Lung (tissue), 16 donors: ENCODE data around the gene TYRP1. TPM values are rescaled to one million over a fixed set of nuclear protein-coding genes. Genes with fewer than 3 reads are reported as not detected.

ENCODE experiments used
- ATAC-seq: fragments of 200-7000 bp; cut with Tn5 transposase; one replicate; pipeline ENCODE4 v1.9.1; 2020; ENCODE audit warnings: moderate number of reproducible peaks; ENCODE audit not compliant: insufficient read depth, low FRiP score
- DNase-seq, 3 donors: peaks; one replicate each; pipeline ENCODE4 v3.0.0-alpha.2; 2013 to 2017
- H3K27ac ChIP-seq, 2 donors: one replicate each; pipeline ENCODE4 v1.5.1; 2013; ENCODE audit warnings: mild to moderate bottlenecking in 2 of 2, moderate library complexity in 2 of 2, control low read depth in 1 of 2, inconsistent platforms in 1 of 2, low read depth in 1 of 2, low read length in 1 of 2
- H3K27me3 ChIP-seq, 3 donors: one replicate each; pipeline ENCODE4 v1.5.1; 2013; ENCODE audit warnings: low read length in 2 of 3; ENCODE audit not compliant: control insufficient read depth in 3 of 3, insufficient read depth in 3 of 3
- H3K36me3 ChIP-seq, 4 donors: one replicate each; pipeline ENCODE4 v1.5.1; 2013; ENCODE audit warnings: low read length in 4 of 4, mild to moderate bottlenecking in 1 of 4, moderate library complexity in 1 of 4; ENCODE audit not compliant: control insufficient read depth in 4 of 4, insufficient read depth in 4 of 4
- H3K4me1 ChIP-seq, 5 donors: one replicate each; pipeline ENCODE4 v1.5.1; 2013; ENCODE audit warnings: low read length in 5 of 5, mild to moderate bottlenecking in 2 of 5, moderate library complexity in 1 of 5; ENCODE audit not compliant: control insufficient read depth in 5 of 5, insufficient read depth in 5 of 5
- H3K4me3 ChIP-seq: one replicate; pipeline ENCODE4 v1.5.1; 2013; ENCODE audit warnings: mild to moderate bottlenecking, control low read depth, moderate library complexity
- H3K9ac ChIP-seq, 2 donors: one replicate each; pipeline ENCODE4 v1.5.1; 2013; ENCODE audit warnings: low read length in 2 of 2, control low read depth in 1 of 2; ENCODE audit not compliant: insufficient read depth in 1 of 2
- H3K9me3 ChIP-seq, 4 donors: one replicate each; pipeline ENCODE4 v1.5.1; 2013; ENCODE audit warnings: low read length in 3 of 4, mild to moderate bottlenecking in 1 of 4, moderate library complexity in 1 of 4; ENCODE audit not compliant: control insufficient read depth in 4 of 4, insufficient read depth in 3 of 4
- WGBS, 2 donors: extraction: QIAGEN DNeasy Blood & Tissue Kit; methylation state at CpG; one replicate each; pipeline ENCODE4 v1.1.7; 2013; 5-methylcytosine and 5-hydroxymethylcytosine counted together
- long read RNA-seq, 5 donors: transcript quantifications; one replicate each; lab custom pipeline, GENCODE V29; 2026
- polyA plus RNA-seq, 2 donors: library from polyadenylated mRNA; stranded (reverse); fragments of 200-250 nt; gene quantifications; one replicate each; pipeline ENCODE4 v1.2.1, GENCODE V29; 2013
- total RNA-seq, 2 donors: library from RNA; depleted of rRNA in 1 of 2; stranded (reverse); fragments of >200 nt in 1 of 2; gene quantifications; one replicate each; pipeline ENCODE4 v1.2.1, GENCODE V29; 2014 to 2021
- TF ChIP-seq, protein P1 (sequence below): IDR thresholded peaks from 2 replicates; pipeline ENCODE4 v1.5.1; 2012; ENCODE audit warnings: mild to moderate bottlenecking; ENCODE audit errors: control extremely low read depth, extremely low read depth
- donor health status: control.
- donor health status: control.
- donor health status: Bipolar disorder and iron deficiency.
- donor health status: healthy.
- donor health status: DM: yes; HTN: yes; CAD: no.

Gene TYRP1, protein sequence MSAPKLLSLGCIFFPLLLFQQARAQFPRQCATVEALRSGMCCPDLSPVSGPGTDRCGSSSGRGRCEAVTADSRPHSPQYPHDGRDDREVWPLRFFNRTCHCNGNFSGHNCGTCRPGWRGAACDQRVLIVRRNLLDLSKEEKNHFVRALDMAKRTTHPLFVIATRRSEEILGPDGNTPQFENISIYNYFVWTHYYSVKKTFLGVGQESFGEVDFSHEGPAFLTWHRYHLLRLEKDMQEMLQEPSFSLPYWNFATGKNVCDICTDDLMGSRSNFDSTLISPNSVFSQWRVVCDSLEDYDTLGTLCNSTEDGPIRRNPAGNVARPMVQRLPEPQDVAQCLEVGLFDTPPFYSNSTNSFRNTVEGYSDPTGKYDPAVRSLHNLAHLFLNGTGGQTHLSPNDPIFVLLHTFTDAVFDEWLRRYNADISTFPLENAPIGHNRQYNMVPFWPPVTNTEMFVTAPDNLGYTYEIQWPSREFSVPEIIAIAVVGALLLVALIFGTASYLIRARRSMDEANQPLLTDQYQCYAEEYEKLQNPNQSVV
- total RNA-seq = 1 to 10 TPM; 1.4 to 5.1 TPM
- polyA plus RNA-seq = 1 to 10 TPM in 1 of 2 donors, under 1 TPM in 1; 0.59 to 1.1 TPM
- long read RNA-seq, donor 1, partial matches to known transcripts = 0 of 1 reads
- long read RNA-seq, donor 1, other reads (novel, unspliced or antisense) = 0 of 1 reads
- long read RNA-seq, donor 2 = 0 reads
- long read RNA-seq, donor 3, partial matches to known transcripts = 0 of 2 reads
- long read RNA-seq, donor 3, other reads (novel, unspliced or antisense) = 0 of 2 reads
- long read RNA-seq, donor 4 = 0 reads
- long read RNA-seq, donor 5, partial matches to known transcripts = 0 of 1 reads
- long read RNA-seq, donor 5, other reads (novel, unspliced or antisense) = 0 of 1 reads

DNA sequence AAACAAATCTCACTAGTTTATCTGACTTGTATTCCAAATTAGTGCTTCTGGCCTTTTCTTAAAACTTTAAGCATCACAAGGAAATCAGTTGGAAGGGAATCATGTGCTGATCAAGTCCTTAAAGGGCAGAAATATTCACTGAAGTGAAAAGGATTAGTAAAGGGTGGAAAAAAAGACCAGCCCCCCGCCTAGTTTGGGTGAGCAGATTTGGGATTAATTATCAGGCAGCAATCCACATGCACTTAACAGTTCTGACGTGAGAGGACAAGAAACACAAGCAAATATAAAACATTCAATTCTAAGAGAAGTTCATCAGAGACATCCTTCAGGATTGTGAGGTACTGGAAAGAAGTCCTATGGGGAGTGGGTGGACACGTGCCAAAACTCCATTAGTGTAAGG, at the start of gene TYRP1:
TYRP1 (plus strand) TSS at position 245 of the 400 bp plus-strand sequence. CDS start 612 bp downstream, outside the sequence.
- no peak within 1 kb of the TSS for H3K27ac ChIP-seq
- DNase-seq = no peak
- TF ChIP-seq, protein P1, sequence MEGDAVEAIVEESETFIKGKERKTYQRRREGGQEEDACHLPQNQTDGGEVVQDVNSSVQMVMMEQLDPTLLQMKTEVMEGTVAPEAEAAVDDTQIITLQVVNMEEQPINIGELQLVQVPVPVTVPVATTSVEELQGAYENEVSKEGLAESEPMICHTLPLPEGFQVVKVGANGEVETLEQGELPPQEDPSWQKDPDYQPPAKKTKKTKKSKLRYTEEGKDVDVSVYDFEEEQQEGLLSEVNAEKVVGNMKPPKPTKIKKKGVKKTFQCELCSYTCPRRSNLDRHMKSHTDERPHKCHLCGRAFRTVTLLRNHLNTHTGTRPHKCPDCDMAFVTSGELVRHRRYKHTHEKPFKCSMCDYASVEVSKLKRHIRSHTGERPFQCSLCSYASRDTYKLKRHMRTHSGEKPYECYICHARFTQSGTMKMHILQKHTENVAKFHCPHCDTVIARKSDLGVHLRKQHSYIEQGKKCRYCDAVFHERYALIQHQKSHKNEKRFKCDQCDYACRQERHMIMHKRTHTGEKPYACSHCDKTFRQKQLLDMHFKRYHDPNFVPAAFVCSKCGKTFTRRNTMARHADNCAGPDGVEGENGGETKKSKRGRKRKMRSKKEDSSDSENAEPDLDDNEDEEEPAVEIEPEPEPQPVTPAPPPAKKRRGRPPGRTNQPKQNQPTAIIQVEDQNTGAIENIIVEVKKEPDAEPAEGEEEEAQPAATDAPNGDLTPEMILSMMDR = no peak
- no peaks in the 10 kb centered on the region for H3K27me3 ChIP-seq
- H3K9ac ChIP-seq = no peak within 1 kb of the TSS
- WGBS, 2 donors = 87 to 99% methylated on average over 3 of the region's 3 CpGs
- H3K9me3 ChIP-seq = peaks cover 0 to 2% (median 0%) of the 10 kb centered on the region in 4 donors
- H3K4me3 ChIP-seq = no peak within 1 kb of the TSS
- no peaks in the 10 kb centered on the region for H3K36me3 ChIP-seq
- ATAC-seq = no peak
- peaks cover 0 to 33% (median 8%) of the 10 kb centered on the region in 5 donors for H3K4me1 ChIP-seq

DNA sequence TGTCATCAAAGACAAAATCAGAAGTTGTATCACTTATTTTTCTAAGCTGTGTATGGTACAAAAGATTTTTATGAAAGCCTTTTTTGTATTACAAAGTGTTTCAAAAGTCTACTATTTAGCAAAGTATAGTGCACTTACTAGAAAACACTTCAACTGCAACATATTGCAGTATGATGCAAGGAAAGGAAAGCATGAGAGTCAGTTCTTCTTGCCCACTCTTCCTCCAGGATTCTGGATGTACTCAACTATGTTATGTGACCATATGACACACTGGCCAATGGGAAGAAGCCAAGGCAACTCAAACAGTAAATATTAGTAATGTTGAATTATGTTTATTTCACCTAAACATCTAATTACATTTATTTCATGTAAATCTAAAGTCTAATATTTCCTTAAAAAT, 49.5 kb upstream of the TYRP1 start:
- no peaks in the 10 kb centered on the region for H3K27me3 ChIP-seq
- peaks cover 0 to 11% (median 0%) of the 10 kb centered on the region in 5 donors for H3K4me1 ChIP-seq
- no peak overlapping the region for H3K27ac ChIP-seq
- TF ChIP-seq, protein P1 = no peak
- no peak overlapping the region for H3K4me3 ChIP-seq
- no peaks in the 10 kb centered on the region for H3K36me3 ChIP-seq
- DNase-seq (no peak), ATAC-seq (no peak)
- no peaks in the 10 kb centered on the region for H3K9me3 ChIP-seq
- no peak overlapping the region for H3K9ac ChIP-seq

DNA sequence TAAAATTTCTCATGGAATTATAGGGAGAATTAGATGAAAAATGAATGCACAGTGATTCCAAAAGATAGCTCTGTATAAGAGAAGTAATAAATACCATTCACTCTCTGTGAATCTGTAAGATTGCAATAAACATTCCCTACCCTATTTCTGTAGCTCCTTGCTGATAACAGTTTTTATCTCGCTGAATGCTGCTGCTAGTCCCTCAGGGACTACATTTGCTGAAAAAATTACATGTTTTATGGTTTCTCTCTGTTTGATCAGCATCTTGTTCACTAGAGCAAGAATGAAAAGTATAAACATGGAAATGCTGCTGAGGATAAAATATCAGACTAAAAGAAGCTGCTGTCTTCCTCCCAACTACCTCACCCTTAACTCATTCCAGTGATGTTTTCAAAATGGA, 44.3 kb upstream of the TYRP1 start:
- H3K27ac ChIP-seq = no peak overlapping the region
- no peak overlapping the region for H3K9ac ChIP-seq
- H3K27me3 ChIP-seq = no peaks in the 10 kb centered on the region
- peaks cover 0 to 11% (median 0%) of the 10 kb centered on the region in 5 donors for H3K4me1 ChIP-seq
- WGBS, 2 donors = 71 to 73% methylated on average over 1 of the region's 1 CpG
- no peak overlapping the region for H3K4me3 ChIP-seq
- no peaks in the 10 kb centered on the region for H3K36me3 ChIP-seq
- ATAC-seq = no peak
- TF ChIP-seq, protein P1 = no peak
- DNase-seq = no peak
- no peaks in the 10 kb centered on the region for H3K9me3 ChIP-seq
